Cardiac fibroblast (primary cell): ENCODE data around the gene ACTR3.

ENCODE experiments used
- DNase-seq, 2 donors: peaks; one replicate each; pipeline versions ENCODE4 v3.0.0 to v3.0.0-alpha.2; 2010; ENCODE audit warnings: low read depth in 2 of 2
- H3K4me3 ChIP-seq, 2 donors: replicated peaks in 1 of 2; 1 replicate in 1 of 2; 2 replicates in 1 of 2; pipeline ENCODE4 v1.5.1; 2011; ENCODE audit warnings: low read depth in 2 of 2, low read length in 2 of 2, mild to moderate bottlenecking in 2 of 2, moderate library complexity in 1 of 2
- TF ChIP-seq, protein P1 (sequence below): IDR thresholded peaks from one replicate; pipeline ENCODE4 v1.5.1; 2011; ENCODE audit warnings: low read depth, mild to moderate bottlenecking, low read length, inconsistent platforms

ACTR3 gene

DNA sequence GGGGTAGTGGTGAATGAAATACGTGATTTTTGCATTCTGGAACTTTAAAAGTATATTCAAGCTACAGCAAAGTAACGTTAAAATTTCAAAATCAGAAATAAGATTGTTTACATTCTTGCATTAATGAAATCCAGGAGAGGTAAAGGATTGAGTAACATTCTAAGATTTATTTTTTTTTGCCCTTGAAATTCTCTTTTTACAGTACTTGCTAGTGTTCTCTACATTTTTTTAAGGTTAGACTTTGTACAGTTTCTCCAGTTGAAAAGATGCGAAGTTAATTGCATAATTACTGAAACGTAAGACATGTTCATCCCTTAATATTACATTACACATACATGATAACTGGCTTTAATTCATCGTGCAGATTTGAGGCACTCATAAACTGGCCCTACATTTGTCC, 74.5 kb downstream of the ACTR3 start:
- H3K4me3 ChIP-seq: no peak overlapping the region
- TF ChIP-seq, protein P1, sequence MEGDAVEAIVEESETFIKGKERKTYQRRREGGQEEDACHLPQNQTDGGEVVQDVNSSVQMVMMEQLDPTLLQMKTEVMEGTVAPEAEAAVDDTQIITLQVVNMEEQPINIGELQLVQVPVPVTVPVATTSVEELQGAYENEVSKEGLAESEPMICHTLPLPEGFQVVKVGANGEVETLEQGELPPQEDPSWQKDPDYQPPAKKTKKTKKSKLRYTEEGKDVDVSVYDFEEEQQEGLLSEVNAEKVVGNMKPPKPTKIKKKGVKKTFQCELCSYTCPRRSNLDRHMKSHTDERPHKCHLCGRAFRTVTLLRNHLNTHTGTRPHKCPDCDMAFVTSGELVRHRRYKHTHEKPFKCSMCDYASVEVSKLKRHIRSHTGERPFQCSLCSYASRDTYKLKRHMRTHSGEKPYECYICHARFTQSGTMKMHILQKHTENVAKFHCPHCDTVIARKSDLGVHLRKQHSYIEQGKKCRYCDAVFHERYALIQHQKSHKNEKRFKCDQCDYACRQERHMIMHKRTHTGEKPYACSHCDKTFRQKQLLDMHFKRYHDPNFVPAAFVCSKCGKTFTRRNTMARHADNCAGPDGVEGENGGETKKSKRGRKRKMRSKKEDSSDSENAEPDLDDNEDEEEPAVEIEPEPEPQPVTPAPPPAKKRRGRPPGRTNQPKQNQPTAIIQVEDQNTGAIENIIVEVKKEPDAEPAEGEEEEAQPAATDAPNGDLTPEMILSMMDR: no peak
- DNase-seq: no peak

DNA sequence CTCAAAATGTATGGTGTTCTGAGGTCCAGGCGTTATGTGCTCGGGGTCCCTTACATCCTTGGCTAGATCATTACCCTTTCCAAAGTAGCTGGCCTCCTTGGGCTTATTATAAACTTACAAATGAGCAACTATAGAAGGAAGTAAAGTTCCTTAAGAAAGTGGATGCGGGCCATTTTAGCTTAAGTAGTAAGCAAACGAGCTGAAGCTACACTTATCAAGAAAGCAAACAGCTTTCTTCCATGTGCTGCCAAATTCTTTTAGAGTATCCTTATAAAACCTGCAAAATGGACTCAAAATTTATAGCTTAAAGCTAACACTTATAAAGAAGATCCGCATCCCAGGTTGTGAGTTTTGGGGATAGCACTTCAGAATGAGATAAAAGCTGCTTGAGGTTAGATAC, 75.3 kb downstream of the ACTR3 start:
- TF ChIP-seq, protein P1: no peak
- no peak for DNase-seq
- H3K4me3 ChIP-seq: no peak overlapping the region

DNA sequence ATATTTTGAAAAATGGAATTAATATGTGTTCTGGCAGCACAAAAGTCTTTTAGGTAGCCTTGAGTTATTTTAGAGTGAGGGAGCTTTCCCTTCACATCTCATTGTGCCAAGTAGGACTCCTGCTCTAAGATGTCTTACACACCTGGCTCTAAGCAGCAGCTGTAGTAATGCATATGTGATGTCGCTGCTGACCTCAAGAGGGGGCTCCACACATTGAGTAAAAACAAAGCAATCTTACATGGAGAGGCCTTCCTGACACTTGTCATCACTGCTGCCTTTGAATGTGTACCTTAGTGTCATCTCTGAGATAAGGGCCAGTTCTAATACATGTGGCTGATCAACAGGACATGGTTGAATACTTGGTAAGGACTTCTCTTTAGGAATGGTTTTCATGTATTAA, 75.8 kb downstream of the ACTR3 start:
- TF ChIP-seq, protein P1: peak; percentile 62
- DNase-seq: peak; percentile 35 to 63
- H3K4me3 ChIP-seq: no peak overlapping the region

DNA sequence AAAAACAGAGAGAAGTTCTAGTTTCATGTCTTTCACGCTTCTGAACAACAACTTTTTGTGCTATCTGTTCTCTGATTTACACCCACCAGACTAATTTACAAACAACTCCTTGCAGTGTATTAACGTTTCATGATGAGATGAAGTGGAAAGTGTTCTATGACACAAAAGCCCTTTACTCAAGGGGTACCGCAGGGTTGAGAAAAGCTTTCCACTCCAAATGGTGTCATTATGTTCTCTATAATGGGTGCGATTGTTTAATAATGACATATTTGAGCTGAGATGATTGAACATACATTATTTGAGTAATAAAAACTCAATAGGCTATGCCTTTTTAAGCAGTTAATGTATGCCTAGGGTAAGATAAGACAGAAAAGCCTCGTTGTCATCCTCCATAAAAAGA, 76.3 kb downstream of the ACTR3 start:
- TF ChIP-seq, protein P1: no peak
- no peak overlapping the region for H3K4me3 ChIP-seq
- no peak for DNase-seq

DNA sequence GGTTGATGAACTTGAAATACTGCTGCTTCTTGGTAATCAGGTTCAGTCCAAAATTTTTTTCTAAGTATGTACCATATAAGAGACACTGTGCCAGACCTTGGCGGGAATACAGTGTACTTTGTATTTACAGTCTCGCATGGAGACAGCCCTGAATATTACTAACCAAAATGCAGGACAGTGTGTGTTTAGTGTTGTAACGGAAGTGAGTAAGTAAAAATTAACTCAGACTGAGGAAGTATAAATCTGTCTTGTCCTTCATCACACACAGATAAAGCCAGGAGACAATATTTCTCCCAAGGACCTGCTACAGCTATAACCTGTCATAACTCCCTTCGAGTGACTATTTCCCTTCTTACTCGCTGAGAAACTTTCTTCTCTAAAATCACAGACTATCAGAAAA, 76.9 kb downstream of the ACTR3 start:
- no peak overlapping the region for H3K4me3 ChIP-seq
- TF ChIP-seq, protein P1: no peak
- DNase-seq: peak; percentile 64 to 71

DNA sequence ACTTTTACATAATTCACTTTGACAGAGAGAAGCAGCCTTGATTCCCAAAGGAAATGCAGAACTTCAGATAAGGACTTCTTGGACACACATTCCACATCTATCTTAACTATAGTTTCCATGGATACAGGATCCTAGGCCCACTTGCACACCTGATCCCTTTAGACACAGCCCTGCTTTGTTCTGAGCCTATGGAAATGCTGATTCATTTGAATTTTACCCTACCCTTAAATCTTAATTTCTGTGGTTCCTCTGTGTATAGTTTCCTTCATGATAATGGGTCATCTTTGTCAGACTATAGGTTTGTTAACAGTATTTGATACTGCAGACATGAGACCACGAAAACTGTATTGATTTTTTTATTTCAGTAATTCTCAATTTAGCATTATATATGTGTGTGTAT, 77.4 kb downstream of the ACTR3 start:
- peak in 1 of 2 donors; percentile 30 for DNase-seq
- H3K4me3 ChIP-seq: no peak overlapping the region
- TF ChIP-seq, protein P1: no peak

DNA sequence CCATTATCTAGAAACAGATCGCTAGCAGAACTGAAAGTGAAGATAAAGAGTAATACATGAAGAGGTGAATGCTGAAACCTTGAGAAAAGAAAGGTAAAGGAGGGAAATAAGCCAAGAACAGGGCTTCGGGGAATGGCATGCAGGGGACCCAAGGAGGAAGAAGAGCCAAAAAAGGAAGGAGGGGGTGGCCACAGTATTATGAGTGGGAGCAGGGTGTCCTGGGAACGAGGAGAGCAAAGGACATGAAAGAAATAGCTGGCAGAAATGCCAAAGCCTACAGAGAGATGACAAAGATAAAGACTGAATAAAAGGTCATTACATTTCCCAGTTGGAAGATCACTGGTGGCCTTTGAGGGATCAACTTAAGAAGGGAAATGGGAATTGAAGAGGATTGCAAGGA, 82.9 kb downstream of the ACTR3 start:
- H3K4me3 ChIP-seq: no peak overlapping the region
- DNase-seq: no peak
- TF ChIP-seq, protein P1: no peak
